Omental fat pad (tissue), 4 donors: ENCODE measurements around the gene METAP1. TPM values are rescaled to one million over a fixed set of nuclear protein-coding genes. Genes with fewer than 3 reads are reported as not detected.

Source experiments
- ATAC-seq: fragments of 150-250 bp; one replicate; pipeline ENCODE4 v1.9.1; 2016; ENCODE audit warnings: mild to moderate bottlenecking, moderate library complexity; ENCODE audit not compliant: low FRiP score
- DNase-seq: peaks from one replicate; pipeline ENCODE4 v3.0.0-alpha.2; 2019; ENCODE audit warnings: low spot score
- CTCF ChIP-seq, 3 donors: fragments of 450-650 bp; IDR thresholded peaks; one replicate each; pipeline ENCODE4 v1.5.1; 2016 to 2017; ENCODE audit warnings: antibody characterized with exemption in 3 of 3, mild to moderate bottlenecking in 3 of 3, moderate library complexity in 2 of 3
- total RNA-seq, 4 donors: library from RNA; depleted of rRNA; stranded (reverse); fragments of >200 nt; gene quantifications; one replicate each; pipeline ENCODE4 v1.1.0, GENCODE V29; 2016

METAP1 gene
- total RNA-seq, 4 donors from 2014 or later: 21.7 to 37.0 (median 26.5) TPM

- TF ChIP-seq CTCF (IDR thresholded peaks at IDR 0.05): no peak
- ATAC-seq (no peak), DNase-seq (no peak)
Observed at GRCh38 chr4:98996765-98997068, 1.2 kb downstream of the METAP1 start.

- TF ChIP-seq CTCF (IDR thresholded peaks at IDR 0.05): no peak
- ATAC-seq (no peak), DNase-seq (no peak)
Observed at GRCh38 chr4:98997166-98997565, 1.6 kb downstream of the METAP1 start.

GRCh38 chr4:98998551-98998950 lies 3.0 kb downstream of the METAP1 start:
- ATAC-seq (no peak), DNase-seq (no peak)
- TF ChIP-seq CTCF (IDR thresholded peaks at IDR 0.05): no peak

GRCh38 chr4:99002279-99002678 lies 6.8 kb downstream of the METAP1 start:
- ATAC-seq: no peak
- DNase-seq: no peak
- no peak for TF ChIP-seq CTCF (IDR thresholded peaks at IDR 0.05)

- no peak for TF ChIP-seq CTCF (IDR thresholded peaks at IDR 0.05)
- DNase-seq (no peak), ATAC-seq (no peak)
Observed at GRCh38 chr4:99008051-99008450, 12.5 kb downstream of the METAP1 start.

- ATAC-seq (no peak), DNase-seq (no peak)
- no peak for TF ChIP-seq CTCF (IDR thresholded peaks at IDR 0.05)
Observed at GRCh38 chr4:99011910-99012309, 16.4 kb downstream of the METAP1 start.

GRCh38 chr4:99013402-99013843 lies 17.9 kb downstream of the METAP1 start:
- DNase-seq (no peak), ATAC-seq (no peak)
- TF ChIP-seq CTCF (IDR thresholded peaks at IDR 0.05): no peak
